ENCODE data around the gene HBQ1. TPM values are rescaled to one million over a fixed set of nuclear protein-coding genes. Genes with fewer than 3 reads are reported as not detected.
"Not testable (repeated sequence)": the region's sequence is repeated elsewhere in the genome, so short reads cannot be mapped to it uniquely, and the experiment has no call there.

HBQ1 gene
- polyA plus RNA-seq, 3 donors from 2014 or later, result 4.9 to 10.3 (median 8.9) TPM

DNA sequence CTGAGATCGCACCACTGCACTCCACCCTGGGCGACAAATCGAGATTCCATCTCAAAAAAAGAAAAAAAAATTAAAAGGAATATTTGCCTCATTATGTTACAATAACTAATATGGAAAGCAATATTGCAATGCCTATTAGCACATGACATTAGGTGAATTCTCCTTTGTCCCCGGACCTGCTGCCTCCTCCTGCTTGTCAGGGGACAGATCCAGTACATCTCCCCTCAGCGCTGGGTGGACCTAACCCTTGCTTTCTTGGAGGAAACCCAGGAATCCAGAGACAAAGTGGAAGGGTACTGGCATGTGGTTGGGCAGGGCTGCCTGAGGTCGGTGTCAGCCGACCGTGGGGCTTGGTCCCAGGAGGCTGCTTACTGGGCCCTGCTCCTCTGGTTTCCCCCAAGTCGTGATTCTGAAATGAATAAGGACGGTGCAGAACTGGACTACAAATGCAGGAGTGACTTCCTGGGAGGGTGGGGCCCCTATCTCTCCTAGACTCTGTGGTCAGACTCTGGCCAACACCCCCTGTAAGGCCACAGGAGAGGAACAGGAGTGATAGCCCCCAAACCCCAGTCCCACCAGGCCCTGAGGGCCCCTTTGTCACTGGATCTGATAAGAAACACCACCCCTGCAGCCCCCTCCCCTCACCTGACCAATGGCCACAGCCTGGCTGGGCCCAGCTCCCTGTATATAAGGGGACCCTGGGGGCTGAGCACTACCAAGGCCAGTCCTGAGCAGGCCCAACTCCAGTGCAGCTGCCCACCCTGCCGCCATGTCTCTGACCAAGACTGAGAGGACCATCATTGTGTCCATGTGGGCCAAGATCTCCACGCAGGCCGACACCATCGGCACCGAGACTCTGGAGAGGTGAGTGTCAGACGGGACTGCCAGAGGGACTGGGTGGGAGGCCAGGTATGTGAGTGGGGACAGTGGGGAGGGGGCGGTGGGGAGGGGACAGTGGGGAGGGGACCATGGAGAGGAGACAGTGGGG, 27.8 kb upstream of the HBQ1 start, which contains the start of gene HBZ:
Gene HBZ, plus strand, starts transcription at position 504 of the 988 bp plus-strand sequence. Its CDS starts 266 bp downstream, at position 770.
- H3K4me1 Mint-ChIP-seq, result peaks cover 6 to 9% of the 10 kb centered on the region in 2 donors
- H3K27ac Mint-ChIP-seq, result no peak within 1 kb of the TSS
- no peak for DNase-seq
- no peaks in the 10 kb centered on the region for H3K9me3 Mint-ChIP-seq
- peaks cover 4 to 15% (median 8%) of the 10 kb centered on the region in 3 donors for H3K27me3 Mint-ChIP-seq (ENCODE audit: low read depth in 3 of 3)
- H3K36me3 Mint-ChIP-seq, result no peaks in the 10 kb centered on the region
- H3K4me3 Mint-ChIP-seq, result peak within 1 kb of the TSS in 3 of 5 donors; percentile 32 to 62 (median 56)

DNA sequence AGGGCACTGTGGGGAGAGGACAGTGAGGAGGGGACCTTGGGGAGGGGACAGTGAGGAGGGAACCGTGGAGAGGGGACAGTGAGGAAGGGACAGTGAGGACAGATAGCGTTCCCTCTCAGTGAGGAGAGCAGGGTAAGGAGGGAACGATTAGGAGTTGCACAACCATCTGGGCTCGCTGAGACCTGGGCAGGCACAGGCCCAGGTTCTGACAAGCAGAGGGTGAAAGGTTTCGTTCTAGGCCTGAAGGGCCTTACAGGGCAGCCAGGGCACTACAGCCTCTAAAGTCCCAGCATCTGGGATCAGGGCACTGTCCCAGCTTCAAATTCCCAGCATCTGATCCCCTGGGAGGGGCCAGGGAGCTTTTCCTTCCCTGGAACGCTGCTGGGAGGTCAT, 27.1 kb upstream of the HBQ1 start:
- peaks cover 4 to 17% (median 8%) of the 10 kb centered on the region in 3 donors for H3K27me3 Mint-ChIP-seq (ENCODE audit: low read depth in 3 of 3)
- peak overlapping the region in 2 of 5 donors; percentile 21 to 56 for H3K4me3 Mint-ChIP-seq

GRCh38 chr16:153550-154216, 26.6 kb upstream of the HBQ1 start:
- not testable (repeated sequence) for DNase-seq, H3K36me3 Mint-ChIP-seq, H3K27ac Mint-ChIP-seq, H3K9me3 Mint-ChIP-seq, H3K4me1 Mint-ChIP-seq, H3K4me3 Mint-ChIP-seq
- peaks cover 6 to 17% (median 8%) of the 10 kb centered on the region in 3 donors for H3K27me3 Mint-ChIP-seq (ENCODE audit: low read depth in 3 of 3)

More for the DNA sequence above, 27.1 kb upstream of the HBQ1 start:
- not testable (repeated sequence) for DNase-seq, H3K27ac Mint-ChIP-seq, H3K36me3 Mint-ChIP-seq, H3K4me1 Mint-ChIP-seq, H3K9me3 Mint-ChIP-seq

DNA sequence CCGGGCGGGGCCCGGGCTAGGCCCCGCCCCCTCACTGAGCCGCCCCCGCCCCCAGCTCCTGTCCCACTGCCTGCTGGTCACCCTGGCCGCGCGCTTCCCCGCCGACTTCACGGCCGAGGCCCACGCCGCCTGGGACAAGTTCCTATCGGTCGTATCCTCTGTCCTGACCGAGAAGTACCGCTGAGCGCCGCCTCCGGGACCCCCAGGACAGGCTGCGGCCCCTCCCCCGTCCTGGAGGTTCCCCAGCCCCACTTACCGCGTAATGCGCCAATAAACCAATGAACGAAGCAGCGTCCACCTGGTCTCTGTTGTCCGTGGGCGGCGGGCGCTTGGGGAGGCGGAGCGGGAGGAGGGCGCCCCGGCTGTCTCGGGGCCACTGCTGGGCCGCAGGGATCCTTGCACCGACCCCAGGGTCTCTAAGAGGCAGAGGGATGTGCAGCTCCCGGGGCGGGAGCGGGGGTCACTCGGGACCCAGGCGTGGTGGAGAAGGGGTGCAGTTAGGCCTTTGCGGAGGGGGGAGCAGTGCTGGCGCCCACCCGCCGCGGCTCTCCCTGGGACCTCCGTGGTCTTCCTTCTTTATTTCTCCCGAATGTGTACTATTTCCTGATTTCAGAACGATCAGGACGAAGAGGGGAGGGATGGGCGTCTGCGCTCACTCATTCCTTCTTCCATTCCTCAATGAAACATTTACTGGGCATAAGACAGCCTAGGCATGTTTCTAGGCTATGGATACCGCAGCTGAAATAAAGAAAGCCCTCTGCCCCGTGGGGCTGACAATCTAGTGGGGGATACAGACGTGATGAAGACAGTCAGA, 25.8 kb upstream of the HBQ1 start:
- DNase-seq, result peak in 1 of 3 donors; percentile 23
- Mint-ChIP-seq H3K4me3 (peak overlapping the region; percentile 77 to 87 (median 79)), H3K27ac (peak overlapping the region in 3 of 6 donors; percentile 55 to 76 (median 67)), H3K36me3 (no peaks in the 10 kb centered on the region), H3K4me1 (peaks cover 6 to 9% of the 10 kb centered on the region in 2 donors), H3K9me3 (no peaks in the 10 kb centered on the region), H3K27me3 (ENCODE audit: low read depth in 3 of 3) (peaks cover 6 to 17% (median 8%) of the 10 kb centered on the region in 3 donors)

DNA sequence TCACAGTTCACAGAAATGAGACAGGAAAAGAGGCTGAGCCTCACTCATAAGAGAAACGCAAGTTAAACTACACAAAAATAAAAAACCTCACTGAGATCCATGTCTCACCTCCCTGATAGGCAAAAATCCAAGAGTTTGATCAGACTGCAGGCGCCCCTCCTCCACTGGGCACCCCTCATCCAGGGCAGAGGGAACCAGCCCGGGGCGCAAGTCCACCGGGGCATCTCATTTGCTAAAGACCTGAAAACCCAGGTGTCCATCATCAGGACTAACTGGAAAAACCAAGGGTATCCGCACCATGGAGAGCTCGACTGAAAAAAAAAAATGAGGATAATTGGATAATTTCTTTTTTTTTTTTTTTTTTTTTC, 25.2 kb upstream of the HBQ1 start:
- H3K27me3 Mint-ChIP-seq (ENCODE audit: low read depth in 3 of 3), result peaks cover 6 to 17% (median 8%) of the 10 kb centered on the region in 3 donors
- H3K27ac Mint-ChIP-seq, result peak overlapping the region in 3 of 6 donors; percentile 46 to 67 (median 55)
- H3K4me3 Mint-ChIP-seq, result peak overlapping the region; percentile 77 to 87 (median 79)
- no peaks in the 10 kb centered on the region for H3K36me3 Mint-ChIP-seq
- no peaks in the 10 kb centered on the region for H3K9me3 Mint-ChIP-seq
- no peak for DNase-seq
- peaks cover 6 to 9% of the 10 kb centered on the region in 2 donors for H3K4me1 Mint-ChIP-seq

GRCh38 chr16:159136-159849, 21.0 kb upstream of the HBQ1 start:
- DNase-seq, result no peak
- Mint-ChIP-seq H3K27me3 (ENCODE audit: low read depth in 3 of 3) (peaks cover 7 to 13% (median 11%) of the 10 kb centered on the region in 3 donors), H3K4me3 (no peak overlapping the region), H3K27ac (no peak overlapping the region), H3K9me3 (no peaks in the 10 kb centered on the region), H3K36me3 (no peaks in the 10 kb centered on the region), H3K4me1 (peaks cover 6 to 9% of the 10 kb centered on the region in 2 donors)

GRCh38 chr16:160242-160641, 20.0 kb upstream of the HBQ1 start:
- not testable (repeated sequence) for DNase-seq, H3K4me3 Mint-ChIP-seq, H3K4me1 Mint-ChIP-seq, H3K36me3 Mint-ChIP-seq, H3K27ac Mint-ChIP-seq, H3K9me3 Mint-ChIP-seq
- H3K27me3 Mint-ChIP-seq (ENCODE audit: low read depth in 3 of 3), result peaks cover 4 to 12% (median 5%) of the 10 kb centered on the region in 3 donors

GRCh38 chr16:160691-161190, 19.5 kb upstream of the HBQ1 start:
- no peak for DNase-seq
- H3K4me3 Mint-ChIP-seq, result no peak overlapping the region
- H3K9me3 Mint-ChIP-seq, result no peaks in the 10 kb centered on the region
- peaks cover 4 to 10% (median 5%) of the 10 kb centered on the region in 3 donors for H3K27me3 Mint-ChIP-seq (ENCODE audit: low read depth in 3 of 3)
- H3K36me3 Mint-ChIP-seq, result no peaks in the 10 kb centered on the region
- peaks cover 0 to 6% of the 10 kb centered on the region in 2 donors for H3K4me1 Mint-ChIP-seq
- H3K27ac Mint-ChIP-seq, result no peak overlapping the region

GRCh38 chr16:162271-162991, 17.8 kb upstream of the HBQ1 start:
- Mint-ChIP-seq H3K27me3 (ENCODE audit: low read depth in 3 of 3) (peaks cover 9 to 14% (median 13%) of the 10 kb centered on the region in 3 donors), H3K9me3 (no peaks in the 10 kb centered on the region), H3K4me1 (peaks cover 0 to 13% of the 10 kb centered on the region in 2 donors), H3K27ac (no peak overlapping the region), H3K36me3 (no peaks in the 10 kb centered on the region), H3K4me3 (peak overlapping the region in 1 of 5 donors; percentile 27)
- no peak for DNase-seq

DNA sequence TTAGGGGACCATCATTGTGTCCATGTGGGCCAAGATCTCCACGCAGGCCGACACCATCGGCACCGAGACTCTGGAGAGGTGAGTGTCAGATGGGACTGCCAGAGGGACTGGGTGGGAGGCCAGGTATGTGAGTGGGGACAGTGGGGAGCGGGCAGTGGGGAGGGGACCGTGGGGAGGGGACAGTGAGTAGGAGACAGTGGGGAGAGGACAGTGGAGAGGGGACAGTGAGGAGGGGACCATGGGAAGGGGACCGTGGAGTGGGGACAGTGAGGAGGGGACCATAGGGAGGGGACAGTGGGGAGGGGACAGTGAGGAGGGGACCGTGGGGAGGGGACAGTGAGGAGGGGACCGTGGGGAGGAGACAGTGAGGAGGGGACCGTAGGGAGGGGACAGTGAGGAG, 17.1 kb upstream of the HBQ1 start:
- not testable (repeated sequence) for H3K27ac Mint-ChIP-seq, H3K36me3 Mint-ChIP-seq, DNase-seq, H3K4me3 Mint-ChIP-seq, H3K9me3 Mint-ChIP-seq
- H3K27me3 Mint-ChIP-seq (ENCODE audit: low read depth in 3 of 3), result peaks cover 9 to 19% (median 12%) of the 10 kb centered on the region in 3 donors
- H3K4me1 Mint-ChIP-seq, result peaks cover 0 to 13% of the 10 kb centered on the region in 2 donors

DNA sequence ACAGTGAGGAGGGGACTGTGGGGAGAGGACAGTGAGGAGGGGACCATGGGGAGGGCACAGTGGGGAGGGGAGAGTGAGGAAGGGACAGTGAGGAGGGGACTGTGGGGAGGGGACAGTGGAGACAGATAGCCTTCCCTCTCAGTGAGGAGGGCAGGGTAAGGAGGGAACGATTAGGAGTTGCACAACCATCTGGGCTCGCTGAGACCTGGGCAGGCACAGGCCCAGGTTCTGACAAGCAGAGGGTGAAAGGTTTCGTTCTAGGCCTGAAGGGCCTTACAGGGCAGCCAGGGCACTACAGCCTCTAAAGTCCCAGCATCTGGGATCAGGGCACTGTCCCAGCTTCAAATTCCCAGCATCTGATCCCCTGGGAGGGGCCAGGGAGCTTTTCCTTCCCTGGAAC, 16.6 kb upstream of the HBQ1 start:
- H3K4me3 Mint-ChIP-seq, result peak overlapping the region in 1 of 5 donors; percentile 46
- peaks cover 0 to 13% of the 10 kb centered on the region in 2 donors for H3K4me1 Mint-ChIP-seq
- H3K27me3 Mint-ChIP-seq (ENCODE audit: low read depth in 3 of 3), result peaks cover 7 to 19% (median 13%) of the 10 kb centered on the region in 3 donors
- not testable (repeated sequence) for H3K27ac Mint-ChIP-seq, DNase-seq, H3K9me3 Mint-ChIP-seq, H3K36me3 Mint-ChIP-seq

DNA sequence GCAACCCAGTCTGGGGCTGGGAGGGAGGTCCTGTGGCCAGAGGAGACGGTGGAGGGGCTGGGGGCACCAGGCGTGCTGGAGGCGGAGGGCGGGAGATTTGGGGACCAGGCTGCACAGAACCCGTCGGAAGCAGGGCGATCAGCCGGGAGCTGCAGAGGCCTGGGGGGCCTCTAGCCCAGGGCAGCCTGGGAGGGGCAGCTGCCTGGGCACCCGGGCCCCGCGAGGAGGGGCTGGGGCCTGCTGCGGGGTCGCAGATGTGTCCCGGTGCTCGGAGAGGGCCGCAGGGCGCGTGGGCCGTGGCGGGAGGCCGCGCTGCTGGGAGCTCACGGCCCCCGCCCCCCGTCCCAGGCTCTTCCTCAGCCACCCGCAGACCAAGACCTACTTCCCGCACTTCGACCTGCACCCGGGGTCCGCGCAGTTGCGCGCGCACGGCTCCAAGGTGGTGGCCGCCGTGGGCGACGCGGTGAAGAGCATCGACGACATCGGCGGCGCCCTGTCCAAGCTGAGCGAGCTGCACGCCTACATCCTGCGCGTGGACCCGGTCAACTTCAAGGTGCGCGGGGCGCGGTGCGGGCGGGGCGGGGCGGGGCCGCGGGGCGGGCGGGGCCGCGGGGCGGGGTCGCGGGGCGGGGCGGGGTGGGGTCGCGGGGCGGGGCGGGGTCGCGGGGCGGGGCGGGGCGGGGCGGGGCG, 16.0 kb upstream of the HBQ1 start:
- H3K36me3 Mint-ChIP-seq, H3K4me3 Mint-ChIP-seq, H3K9me3 Mint-ChIP-seq, H3K27ac Mint-ChIP-seq, DNase-seq: not testable (repeated sequence)
- Mint-ChIP-seq H3K4me1 (peaks cover 0 to 13% of the 10 kb centered on the region in 2 donors), H3K27me3 (ENCODE audit: low read depth in 3 of 3) (peaks cover 7 to 19% (median 15%) of the 10 kb centered on the region in 3 donors)

All from immature natural killer cell (primary cell).